Measurements from ENCODE around the gene KLF9.
A peak's percentile ranks its signal among the peaks of the same experiment; 100 is the strongest.
"Not testable (repeated sequence)": the region's sequence is repeated elsewhere in the genome, so short reads cannot be mapped to it uniquely, and the experiment has no call there.

KLF9 gene

DNA sequence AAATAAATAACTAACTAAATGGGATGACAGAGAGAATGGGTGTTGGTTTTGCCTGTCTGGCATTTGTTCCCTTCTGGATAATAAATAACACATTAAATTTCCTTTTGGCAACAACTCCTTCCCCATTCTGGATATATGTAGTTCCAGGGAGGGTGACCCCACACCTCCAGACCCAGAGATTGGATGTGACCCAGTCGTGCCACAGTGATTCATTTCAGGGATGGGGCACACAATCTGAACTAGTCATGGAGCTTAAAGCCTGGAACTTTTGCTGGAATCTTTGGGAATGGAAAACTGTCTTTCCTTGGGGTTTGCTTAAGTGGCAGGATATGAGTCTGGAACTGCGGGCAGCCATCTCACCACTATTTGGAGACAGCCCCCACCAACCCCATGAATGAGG is 11.3 kb downstream of the KLF9 start:
- no peak for DNase-seq

DNA sequence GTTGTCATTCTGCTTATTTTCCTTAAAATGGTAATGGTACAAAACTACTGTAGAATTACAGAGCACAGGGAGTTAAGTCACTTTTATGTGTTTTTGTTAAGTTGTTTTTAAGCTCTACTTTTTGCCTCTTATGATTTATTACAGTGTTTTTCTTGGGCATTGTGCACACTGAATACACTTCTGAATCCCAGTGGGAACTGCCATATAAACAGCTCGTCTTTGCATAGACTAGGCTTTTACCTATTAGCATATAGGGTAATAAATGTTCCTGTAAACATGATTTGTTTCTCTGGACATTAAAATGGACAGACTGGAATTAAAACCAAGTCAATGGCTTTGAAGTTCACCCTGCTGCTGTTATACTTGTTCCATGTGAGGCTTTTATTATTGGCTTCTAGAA is 12.2 kb downstream of the KLF9 start:
- DNase-seq: no peak

DNA sequence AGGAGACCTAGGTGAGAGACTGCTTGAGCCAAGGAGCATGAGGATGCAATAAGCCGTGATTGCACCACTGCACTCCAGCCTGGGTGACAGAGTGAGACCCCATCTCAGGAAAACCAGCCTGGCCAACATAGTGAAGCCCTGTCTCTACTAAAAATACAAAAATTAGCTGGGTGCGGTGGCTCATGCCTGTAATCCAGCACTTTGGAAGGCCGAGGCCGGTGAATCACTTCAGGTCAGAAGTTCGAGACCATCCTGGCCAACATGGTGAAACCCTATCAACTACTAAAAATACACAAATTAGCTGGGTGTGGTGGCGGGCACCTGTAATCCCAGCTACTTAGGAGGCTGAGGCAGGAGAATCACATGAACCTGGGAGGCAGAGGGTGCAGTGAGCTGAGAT is 13.2 kb downstream of the KLF9 start:
- not testable (repeated sequence) for DNase-seq

DNA sequence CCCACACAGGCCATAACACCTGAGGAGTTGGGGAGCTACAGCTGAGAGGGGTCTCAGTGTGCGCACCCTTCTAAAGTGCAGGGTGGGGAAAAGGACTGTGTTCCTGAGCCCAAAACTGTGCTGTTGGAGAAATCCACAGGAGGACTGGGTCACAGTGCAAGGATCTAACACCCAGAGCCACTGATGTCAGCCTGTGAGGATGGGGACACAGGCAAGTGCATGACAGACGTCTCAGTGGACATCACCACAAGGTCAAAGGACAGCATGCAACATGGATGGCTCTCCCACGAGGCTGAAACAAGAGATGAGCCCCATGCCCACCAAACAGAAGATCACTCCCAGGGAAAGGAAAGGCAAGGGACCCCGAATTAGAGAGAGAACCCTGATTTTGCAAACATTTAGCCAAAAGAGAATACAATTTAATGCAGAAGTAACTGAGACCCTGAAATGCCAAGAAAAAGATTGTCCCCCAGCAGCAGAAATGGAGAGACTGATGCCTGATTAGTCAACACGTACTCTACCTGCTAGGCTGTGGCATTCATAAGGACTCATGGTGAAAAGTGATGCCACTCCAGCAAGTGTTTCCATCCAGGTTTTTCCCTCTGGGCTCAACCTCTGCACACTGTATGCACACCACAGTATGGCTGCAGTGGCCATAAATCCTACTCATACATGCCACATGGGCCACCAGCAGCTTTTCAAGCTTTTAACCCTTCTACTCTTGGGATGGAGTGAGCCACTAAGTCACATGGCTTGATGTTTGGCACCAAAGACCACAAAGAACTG is 14.2 kb downstream of the KLF9 start:
- no peak for DNase-seq

DNA sequence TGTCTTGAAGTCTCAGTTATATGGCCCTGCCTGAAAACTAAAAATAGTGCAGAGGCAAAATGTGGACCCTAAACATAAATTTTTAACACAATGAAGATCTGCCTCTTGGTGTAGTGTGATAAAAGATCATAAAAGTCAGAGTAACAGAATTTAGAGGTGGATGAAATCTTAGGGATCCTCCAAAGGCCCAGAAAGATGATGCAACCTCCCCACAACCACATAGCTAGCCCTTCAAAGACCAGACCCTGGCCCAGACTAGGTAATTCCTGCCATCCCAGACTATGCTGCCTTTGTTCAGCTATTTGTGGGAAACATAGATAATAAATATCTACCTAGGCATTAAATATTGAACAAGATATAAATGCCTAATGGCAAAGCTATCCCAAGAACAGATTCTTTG is 15.3 kb downstream of the KLF9 start:
- DNase-seq: no peak

DNA sequence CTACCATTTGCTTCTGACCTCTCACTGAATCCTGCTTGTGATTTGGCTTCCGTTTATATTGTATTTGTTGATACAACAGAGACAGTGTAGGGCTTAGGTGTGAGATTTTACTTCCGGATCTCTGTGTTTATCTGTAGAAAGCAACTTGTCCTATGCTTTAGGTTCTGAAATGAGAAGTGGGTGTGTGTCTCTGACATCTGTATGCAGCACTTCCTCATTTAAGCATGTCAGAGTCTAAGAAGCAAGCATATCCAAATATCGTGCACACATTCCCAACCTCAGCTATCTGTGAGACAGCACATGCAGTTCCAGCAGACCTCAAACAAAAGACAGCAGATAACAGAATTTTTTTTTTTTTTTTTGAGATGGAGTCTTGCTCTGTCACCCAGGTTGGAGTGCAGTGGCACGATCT is 16.3 kb downstream of the KLF9 start:
- peak; percentile 84 to 89 for DNase-seq

DNA sequence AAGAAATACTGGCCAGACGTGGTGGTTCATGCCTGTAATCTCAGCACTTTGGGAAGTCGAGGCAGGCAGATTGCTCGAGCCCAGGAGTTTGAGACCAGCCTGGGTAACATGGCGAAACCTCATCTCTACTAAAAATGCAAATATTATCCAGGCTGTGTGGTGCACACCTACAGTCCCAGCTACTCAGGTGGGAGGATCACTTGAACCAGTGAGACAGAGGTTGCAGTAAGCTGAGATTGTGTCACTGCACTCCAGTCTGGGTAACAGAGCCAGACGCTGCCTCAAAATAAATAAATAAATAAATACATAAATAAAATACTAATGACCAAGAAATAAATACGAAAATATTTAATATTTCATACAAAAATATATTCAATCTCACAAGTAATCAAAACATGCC is 18.8 kb downstream of the KLF9 start:
- no peak for DNase-seq

DNA sequence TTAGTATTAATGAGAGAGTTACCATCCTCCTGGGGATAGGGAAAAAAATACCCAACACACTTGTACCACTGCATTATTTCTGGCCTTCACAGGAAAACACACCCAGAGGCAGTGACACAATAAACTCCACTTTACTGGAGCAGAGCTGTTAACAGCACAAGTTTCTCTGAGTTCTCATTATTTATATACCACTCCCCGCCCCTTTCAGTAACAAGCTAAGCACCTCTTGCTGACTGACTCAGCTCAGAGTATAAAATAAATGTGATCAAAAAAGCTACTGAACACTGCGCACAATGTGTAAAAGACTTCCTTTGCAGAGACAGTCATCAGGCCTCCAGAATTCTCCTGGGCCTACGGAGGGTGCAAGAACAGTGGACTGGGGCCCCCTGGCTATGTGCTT is 21.6 kb downstream of the KLF9 start:
- no peak for DNase-seq

DNA sequence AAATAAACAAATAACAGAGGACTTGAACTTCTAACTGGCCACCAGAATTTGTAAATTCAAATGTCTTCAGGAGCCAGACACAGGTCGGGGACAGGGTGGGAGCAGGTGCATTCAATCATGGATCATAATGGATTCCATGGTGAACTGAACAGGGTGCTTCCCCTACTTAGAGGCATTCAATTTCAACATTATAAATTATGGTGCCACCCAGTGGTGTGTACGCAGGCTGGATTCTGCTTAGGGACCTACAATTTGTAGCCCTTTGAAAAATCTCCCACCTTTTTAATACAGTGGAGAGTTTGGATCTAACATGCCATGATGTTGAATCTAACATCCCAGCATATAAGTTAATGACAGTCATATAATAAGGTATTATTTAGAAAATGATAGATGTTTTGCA is 22.3 kb downstream of the KLF9 start:
- DNase-seq: peak; percentile 44 to 50

DNA sequence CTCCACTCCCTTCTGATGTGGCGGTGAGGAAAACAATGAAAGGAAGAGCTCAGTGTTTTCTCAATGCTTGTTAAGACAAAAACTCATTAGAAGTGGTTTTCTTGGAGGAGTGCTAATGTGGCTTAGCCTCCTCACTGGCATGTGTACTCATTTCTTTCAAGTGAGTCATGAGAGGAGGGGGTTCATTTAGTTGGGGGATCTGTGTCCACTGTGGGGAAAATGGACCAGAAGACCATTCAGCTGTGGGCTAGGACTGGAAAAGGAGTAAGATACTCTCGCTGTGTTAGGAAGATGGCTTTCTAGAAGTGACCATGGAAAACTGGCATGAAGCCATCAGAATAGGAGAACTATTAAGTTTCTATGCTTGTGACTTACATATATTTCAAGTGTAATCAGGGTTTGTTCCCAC is 23.5 kb downstream of the KLF9 start:
- DNase-seq: no peak

DNA sequence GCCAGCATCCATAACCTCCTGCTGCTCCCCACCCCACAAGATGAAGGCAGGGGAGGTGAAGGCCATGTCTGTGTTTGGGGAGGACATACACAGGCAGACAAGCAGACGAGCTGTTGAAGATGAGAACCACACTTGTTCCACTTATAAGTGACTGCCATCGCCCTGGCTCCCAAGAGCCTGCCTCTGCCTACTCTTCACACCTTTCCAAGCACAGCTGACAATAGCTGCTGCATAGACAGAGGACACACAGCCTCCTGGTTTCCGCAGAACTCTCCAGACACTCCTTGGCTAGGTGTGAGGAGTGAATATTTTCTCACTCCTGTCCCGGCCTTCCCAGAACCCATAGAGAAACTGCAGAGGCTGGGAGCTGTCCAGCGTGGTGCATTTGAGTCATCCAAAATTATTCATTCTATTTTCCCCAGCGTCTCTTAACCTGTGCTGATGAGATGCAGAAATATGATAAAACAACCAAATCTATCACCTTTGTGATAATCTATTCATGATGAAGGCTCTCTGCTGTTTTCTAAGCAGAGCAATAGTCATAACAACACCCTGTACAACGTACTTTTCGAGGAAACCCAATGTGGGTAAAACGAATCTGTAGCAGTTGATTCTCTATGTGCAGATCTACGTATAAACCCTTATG is 24.7 kb downstream of the KLF9 start:
- peak in 1 of 2 experiments; percentile 12 for DNase-seq

DNA sequence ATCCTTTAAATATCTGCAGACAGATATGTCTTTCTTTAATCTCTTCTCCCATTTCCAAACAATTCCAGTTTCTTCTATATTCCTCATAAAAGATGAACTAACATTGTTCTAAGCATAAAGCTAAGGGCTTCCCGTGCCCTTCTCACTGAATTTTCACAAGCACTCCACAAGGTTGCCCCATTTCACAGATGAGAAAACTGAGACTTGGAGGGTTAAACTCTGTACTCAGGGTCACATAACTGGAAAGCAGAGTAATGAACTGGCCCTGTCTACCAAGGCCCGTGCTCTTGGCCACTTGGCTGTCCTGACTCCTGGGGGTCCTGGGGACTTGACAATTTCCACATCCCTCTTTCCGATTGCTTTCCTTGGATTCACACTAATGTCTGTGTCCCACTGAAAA is 25.3 kb downstream of the KLF9 start:
- no peak for DNase-seq

DNA sequence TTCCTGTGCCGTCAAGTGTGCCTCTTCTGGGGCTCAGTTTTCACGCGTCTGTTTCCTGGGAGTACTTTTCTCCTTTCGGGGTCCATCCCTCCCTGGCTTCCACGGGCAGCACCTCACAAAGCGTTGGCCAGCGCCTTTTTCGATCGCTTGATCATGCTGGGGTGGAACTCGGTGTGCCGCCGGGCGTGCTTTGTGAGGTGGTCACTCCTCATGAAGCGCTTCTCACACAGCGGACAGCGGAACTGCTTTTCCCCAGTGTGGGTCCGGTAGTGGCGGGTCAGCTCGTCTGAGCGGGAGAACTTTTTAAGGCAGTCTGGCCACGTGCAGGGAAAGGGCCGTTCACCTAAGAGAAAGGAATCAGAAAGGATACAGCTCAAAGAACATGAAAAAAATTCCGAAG is 26.8 kb downstream of the KLF9 start:
- no peak for DNase-seq

DNA sequence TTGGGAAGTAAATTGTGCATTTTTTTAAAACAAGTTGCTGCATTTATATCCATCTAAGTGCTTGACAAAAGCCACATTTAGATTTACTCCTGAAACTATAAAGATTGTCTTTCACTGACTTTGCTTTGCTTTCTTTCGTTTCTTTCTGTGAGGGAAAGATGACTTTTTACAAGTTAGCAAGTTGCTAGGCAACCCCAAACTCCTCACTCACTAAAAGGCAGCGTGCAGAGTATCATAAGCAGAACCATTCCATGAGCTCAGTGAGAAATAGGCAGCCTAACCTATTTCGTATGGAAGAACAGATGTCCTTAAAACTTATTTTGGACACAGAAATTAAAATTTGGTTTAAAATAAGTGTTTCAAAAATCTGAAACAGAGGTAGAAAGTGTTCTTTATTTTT is 29.0 kb downstream of the KLF9 start:
- no peak for DNase-seq

DNA sequence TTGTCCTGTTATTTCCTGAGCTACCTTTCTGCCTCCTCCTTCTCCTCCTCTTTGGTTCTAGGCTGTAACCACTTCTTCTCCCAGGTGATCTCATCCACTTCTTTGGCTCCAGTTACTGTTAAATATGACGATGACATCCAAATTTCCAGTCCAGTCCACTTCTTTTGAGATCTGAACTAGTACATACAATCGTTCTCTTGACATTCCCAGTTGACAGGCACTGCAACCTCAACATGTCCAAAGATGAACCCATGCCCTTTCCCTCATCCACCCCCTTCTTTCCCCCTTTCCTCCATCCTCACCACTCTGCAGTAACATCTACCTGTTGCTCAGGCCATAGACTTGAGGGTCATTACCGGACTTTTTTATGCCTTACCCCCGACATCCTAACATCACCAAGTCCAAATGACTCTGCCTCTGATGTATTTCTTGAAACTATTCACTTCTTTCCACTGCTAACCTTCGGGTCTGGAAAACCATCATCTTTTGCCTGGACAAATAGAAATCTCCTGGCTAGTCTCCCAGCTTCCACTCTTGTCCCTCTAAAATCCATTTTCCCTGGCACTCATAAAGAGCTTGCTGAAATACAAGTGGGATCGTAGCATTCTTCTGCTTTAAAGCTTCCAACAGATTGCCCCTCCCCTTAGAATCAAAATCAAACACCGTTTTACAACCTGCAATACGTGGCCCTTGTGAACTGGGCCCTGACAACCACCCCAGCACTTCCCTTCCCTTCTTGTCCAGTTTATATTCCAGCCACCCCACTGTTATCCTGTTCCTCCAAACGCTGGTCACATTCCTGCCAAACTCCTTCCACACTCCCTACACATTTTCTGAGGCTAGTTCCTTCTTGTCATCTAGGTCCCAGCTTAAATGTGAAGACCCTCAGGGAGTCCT is 31.5 kb downstream of the KLF9 start:
- no peak for DNase-seq

DNA sequence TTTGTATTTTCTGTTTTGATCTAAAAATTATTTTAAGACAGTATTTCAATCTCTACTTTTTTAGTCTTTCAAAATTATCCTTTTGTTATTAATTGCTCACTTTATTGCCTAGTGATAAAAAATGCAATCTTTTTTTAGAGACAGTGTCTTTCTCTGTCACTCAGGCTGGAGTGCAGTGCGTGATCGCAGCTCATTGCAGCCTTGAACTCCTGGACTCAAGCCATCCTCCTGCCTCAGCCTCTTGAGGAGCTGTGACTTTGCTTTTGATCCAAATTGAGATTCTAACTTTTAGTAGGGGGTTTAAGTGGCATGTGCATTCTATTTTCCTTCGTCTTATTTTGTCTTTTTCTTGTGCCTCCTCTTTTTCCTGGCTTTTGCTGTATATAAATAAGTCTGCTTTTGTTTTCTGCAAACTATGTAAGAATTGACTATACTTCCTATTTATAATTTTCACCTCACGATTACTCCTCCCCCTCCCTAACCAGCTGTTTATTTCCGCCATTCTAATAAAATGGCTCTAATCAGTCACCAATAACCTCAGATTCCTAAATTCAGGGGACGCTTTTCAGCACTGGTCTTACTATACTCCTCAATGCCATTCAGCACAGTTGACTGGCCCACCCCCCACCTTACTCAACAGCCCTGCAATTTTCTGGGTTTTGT is 32.3 kb downstream of the KLF9 start:
- DNase-seq: no peak

DNA sequence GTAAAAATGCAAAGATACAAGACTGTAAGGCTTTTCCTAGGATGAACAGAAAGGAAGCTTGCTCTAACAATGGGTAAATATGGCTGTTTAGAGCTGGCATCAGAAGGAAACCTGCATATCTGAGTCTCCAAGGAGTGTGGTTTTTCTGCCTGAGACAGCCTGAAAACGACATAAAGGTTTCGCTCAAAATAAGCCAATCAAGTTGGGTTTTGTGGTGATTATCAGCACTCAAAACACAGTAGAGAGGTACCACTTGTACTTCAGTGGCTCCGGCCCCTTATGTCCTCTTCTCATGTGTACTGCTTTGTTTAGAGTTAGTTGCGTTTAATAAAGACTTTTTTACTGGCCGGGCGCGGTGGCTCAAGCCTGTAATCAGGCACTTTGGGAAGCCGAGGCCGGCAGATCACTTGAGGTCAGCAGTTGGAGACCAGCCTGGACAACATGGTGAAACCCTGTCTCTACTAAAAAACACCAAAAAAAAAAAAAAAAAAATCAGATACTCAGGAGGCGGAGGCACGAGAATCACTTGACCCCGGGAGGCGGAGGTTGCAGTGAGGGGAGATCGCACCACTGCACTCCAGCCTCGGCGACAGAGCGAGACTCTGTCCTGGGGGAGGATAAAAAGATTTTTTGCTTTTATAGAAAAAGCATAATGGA is 39.4 kb downstream of the KLF9 start:
- no peak for DNase-seq

DNA sequence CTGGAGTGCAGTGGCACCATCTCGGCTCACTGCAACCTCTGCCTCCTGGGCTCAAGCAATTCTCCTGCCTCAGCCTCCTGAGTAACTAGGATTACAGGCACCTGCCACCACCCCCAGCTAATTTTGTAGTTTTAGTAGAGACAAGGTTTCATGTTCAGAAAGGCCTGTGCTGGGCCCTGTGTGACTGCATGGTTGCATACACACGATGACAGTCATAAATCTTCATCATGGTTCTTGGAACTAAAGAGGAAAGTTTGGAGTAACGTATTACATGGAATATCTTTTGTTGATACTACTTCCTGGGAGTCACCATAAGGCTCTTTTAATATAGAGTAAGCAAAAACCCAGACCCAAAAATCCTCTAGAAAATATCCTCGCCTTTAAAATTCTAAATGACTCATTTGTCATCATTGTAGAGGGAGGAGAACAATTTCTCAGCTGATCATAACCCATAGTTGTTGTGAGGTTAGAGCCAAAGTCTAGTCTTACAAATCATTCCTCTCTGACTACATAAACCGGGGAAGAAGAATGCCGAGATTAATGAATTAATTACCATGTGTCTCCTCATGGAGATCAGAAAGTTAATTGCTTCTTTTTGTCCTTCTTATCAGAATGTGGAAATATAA is 47.0 kb downstream of the KLF9 start:
- DNase-seq: no peak

DNA sequence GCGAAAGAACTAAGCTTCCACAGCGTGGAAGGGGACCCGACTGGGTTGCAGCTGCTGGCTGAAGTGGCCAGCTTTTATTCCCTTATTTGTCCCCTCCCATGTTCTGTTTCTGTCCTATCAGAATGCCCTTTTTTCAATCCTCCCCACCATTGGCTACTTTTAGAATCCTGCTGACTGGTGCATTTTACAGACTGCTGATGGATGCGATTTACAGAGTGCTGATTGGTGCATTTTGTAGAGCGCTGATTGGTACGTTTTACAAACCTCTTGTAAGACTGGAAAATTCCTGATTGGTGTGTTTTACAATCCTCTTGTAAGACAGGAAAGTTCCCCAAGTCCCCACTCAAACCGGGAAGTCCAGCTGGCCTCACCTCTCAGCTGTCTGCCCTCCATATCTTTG is 50.7 kb downstream of the KLF9 start:
- DNase-seq: no peak

DNA sequence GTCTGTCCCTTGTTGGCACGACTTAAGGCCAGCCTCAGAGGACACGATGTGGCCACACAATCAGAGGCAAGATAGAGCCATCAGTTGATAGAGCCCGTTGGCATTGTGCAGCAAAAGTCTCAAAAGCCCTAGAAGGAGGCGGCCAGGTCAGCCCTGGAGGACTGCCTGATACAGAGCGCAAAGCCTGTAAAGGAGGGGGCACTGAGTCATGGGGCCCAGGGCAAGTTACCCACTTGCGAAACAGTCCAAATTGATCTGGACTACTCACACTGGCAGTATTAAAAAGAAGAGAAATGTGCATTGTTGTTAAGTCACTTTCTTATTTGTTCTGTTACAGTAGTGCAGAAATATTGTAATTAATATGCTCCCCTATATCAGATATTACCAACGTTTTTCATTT is 51.5 kb downstream of the KLF9 start:
- no peak for DNase-seq

DNA sequence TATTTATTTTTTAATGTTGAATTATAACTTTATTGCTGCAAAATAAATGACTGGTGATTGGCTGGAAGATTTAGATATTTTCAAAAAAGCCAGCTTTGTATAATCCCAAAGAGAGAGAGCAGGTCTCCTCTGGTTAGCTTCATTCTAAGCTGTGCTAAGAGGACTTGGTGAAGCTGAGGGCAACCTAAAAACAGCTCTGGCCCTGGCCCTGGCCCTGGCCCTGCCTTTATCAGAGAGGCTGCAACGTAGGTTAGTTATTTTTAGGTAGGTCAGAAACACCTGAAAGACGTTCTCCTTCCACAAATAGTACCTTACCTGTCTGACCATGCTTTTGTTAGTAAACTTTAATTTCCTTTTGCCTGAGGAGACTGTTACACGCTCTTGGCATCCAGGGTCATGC is 58.7 kb downstream of the KLF9 start:
- DNase-seq: no peak

DNA sequence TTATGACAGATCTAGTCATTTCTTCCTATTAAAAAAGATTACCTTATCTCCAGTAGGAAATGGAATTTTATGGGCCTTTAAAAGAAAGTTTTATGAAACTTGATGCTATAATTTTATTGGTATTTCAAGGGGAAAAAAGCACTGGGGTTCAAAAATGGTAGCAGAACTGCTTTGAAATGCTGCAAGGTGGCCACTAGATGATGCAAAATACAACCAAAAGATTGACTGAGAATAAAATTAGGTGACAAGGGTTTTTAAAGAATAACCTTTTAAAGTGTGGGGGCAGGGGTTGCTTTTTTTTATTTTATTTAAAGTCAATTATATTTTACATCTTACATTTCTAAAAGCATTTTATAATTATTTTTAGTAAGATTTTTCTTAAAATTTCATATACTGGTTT is 61.7 kb downstream of the KLF9 start:
- DNase-seq: peak in 1 of 2 experiments; percentile 24
